ENCODE data around the gene PTHLH.

The PTHLH gene

DNA sequence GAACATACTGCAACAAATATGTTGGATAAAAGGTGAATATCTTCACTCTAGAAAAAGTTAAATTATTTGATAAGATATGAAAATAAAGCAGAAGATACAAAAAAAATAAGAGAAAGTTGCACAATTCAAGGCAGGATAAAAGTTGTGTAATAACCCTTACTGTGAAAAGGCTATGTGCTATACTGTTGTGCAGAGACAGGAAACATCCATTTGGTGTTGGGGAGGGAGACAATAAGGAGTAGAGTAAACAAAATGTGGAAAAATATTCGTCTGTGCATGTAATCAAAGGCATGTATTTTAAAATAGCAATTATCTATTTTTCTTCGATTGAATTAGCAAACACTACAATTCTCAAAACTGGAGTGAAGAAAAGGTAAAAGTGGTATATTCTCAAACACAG lies 34.8 kb downstream of the PTHLH start:
- DNase-seq (ENCODE audit: low read depth) = no peak

DNA sequence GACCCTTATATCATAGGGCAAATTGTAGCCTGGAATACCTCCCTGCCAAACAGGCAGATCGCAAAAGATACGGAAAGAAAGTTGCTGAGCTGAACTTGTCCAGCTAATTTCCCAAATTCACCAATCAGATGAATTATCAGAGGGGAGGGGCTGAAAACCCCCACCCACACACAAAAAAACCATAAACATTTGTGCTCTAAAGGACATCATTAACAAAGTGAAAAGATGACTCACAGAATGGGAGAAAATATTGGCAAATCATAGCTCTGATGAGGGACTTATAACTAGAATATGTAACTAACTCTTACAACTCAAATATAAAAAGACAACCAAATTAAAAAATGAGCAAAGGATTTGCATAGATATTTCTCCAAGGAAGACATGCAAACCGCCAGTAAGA lies 36.3 kb downstream of the PTHLH start:
- DNase-seq (ENCODE audit: low read depth) = no peak

DNA sequence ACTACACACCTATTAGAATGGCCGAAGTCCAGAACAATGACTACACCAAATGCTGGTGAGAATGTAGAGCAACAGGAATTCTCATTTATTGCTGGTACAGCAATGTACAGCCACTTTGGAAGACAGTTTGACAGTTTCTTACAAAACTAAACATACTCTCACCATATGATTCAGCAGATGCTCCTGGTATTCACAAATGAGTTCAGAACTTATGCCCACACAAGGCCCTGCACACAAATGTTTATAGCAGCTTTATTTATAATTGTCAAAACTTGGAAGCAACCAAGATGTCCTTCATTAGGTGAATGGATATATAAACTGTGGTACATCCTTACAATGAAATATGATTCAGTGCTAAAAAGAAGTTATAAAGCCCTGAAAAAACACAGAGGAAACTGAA lies 38.3 kb downstream of the PTHLH start:
- DNase-seq (ENCODE audit: low read depth) = no peak

DNA sequence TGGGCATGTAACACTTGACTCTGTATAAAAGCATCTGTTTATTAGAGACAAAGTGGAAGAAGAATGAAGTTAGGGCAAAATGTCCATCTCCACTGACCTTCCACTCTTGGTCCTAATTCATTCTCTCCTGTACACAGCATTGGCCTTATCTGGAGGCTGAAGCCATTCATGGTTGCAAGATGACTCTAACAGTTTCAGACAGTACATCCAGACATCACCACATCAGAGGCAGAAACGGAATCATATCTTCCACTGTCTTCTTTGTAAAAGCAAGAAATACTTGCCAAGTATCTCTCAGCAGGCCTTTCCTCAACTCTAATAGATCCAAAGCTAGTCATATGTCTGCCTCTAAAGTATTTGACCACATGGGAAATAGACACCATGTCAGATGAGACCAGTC lies 41.1 kb downstream of the PTHLH start:
- no peak for DNase-seq (ENCODE audit: low read depth)

DNA sequence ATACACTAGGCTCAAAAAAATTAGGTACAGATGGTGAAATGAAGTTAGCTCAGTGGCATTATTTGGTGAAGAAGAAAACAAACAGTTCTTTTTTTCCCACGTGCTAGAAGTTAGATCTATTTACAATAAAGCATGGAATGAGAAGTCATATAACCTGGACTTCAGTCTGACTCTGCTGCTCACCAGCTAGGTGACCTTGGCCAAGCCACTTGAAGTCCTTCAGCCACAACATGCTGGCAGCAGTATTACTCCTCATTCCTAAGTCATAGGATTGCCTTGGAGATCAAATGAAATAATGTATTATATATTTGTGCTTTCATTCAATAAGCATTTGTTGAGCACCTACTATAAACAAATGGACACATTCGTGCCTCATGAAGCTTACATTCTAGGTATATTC lies 45.2 kb downstream of the PTHLH start:
- no peak for DNase-seq (ENCODE audit: low read depth)

DNA sequence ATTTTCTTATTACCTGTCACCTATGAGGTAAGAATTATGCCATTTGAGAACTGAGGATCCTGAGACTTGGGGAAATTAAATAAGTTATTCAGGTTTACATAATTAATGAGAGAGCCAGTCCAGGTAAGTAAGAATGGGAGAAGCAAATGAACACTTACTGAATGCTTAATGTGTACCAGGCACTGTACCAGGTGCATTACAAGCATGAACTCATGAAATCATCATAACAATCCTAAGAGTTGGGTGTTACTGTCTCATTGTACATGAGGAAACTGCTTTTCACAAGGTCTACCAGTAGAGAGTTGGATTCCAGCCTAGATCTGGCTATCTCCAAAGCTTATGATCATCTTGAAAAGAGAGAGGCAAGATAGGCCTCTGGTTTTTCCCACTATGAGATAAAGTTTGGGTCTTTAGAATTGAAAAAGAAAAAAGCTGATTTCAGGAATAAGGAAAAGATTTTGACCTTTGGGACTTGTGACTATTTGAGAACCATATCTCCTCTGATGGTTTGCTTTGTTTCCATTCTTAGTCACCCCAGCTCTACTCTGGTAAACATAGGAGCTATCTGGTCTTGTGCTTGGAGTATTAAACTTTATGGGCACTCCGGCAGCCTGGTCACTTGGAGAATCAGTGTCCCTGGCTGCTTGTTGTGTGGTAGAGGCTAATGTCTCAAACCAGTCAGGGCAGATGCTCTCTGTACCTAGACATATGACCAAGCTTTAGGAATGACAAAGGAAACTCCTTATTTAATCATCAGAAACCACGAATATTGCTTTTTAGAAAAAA lies 48.0 kb downstream of the PTHLH start:
- no peak for DNase-seq (ENCODE audit: low read depth)

DNA sequence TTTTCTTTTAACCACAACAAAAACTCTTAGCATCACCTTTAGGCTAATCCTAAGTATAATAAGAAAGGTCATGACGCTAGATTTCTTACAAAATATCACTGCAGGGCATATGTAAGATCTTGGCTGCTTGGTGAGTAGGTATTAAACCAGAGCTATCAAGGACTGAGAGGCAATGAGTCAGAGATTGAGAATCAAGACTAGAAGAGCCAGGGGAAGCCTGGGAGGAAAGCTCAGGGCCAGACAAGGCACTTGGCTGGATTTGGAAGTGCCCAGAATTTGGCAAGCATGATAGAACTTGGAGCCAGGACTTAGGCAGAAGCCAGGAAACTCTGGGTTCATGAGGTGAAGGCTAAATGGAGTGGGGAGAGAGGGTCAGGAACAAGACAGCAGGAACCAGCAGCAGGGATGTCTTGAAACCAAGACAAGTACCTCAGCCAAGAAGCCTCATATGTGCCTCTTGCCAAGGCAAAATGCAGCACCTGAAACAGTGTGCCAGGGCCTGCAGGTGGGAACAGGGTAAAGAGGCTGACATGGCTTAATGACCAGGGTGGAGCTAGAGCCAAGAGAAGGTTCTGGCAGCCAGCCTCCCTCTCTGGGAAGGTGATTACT lies 49.9 kb downstream of the PTHLH start:
- no peak for DNase-seq (ENCODE audit: low read depth)

DNA sequence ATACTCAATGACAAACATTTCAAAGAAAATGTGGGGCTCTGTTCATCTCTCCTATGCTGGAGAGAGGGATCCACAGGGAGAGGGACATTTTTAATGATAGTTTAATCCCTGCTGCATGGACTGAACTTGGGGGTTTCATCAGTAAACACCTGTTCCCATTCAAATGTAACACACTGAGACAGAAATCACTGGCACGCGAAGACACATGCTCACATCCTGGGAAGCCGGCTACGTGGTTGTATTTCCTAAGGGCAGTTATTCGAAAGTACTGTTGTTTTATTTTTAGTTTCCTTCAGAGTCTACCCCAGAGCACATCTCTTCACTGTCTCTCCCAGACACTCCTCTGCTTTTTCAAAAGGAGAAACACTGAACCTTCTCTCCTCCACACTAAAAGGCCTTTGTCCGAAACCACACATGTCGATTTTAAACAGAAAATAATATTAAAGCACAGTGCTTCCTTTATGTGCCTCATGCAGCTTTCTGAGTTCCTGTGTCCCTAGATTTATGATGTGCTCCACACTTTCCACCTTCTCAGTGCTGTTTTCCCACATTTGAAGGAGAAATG lies 52.8 kb downstream of the PTHLH start:
- DNase-seq (ENCODE audit: low read depth) = no peak

DNA sequence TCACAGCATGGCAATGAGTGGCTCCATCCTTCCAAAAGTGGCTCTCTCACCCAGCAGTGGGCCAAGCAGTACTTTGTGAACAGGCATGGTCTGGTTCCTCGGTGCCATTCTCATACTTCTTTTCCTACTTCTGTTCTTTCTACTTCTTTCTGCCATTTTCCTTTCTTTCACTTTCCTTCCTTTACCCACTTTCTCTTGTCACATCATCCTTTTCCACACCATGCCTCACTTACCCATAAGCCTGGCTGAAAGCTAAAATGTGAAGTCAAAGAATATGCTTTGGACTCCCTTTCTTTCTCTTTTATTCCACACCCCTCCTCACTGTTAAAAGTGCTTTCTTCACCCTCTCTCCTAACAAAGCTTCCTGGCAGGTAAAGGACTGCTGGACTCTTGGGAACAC lies 57.0 kb downstream of the PTHLH start:
- DNase-seq (ENCODE audit: low read depth) = no peak

DNA sequence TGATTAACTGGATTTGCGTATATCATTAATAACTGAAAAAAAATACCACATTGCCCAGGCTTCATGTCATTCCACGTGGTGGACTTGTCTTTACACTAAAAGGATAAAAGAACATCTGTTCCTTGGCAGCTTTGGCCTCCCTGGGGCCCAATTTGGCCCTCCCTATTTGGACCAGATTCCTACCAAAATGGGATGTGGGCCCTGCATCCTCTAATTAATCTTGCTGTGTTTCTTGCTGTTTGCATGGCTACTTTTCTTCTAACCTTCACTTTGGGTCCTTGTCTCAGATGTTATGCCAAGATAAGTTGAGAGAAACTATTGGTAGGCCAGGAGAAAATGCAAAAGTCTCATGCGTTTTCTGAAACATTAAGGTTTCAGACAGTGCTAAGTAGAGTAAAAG lies 57.5 kb downstream of the PTHLH start:
- no peak for DNase-seq (ENCODE audit: low read depth)

DNA sequence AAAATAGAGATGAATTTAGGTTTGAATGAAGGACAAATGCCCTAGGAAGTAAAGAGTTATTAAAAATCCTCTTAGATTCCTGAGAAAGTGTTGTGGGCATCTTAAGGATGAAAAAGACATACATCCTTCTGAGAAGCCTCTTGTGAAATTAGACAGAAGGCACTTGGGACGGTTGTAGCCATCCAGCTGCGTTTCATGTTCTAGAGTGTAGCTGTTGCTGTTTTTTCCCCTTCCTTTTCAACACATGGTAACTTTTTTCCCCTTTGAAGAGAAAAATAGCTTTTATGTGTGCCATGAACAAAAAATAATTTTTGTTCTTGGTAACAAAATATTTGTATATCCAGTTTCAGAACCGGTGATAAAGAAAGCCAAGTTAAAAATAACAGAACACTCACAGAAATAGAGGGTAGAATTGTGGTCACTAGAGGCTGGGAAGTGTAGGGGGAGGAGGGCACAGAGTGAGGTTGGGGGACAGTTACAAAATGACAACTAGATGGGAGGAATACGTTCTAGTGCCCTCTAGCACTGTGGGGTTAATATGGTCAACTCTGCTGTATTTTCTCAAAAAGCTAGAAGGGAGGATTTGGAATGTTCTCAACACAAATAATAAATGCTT lies 58.4 kb downstream of the PTHLH start:
- no peak for DNase-seq (ENCODE audit: low read depth)

DNA sequence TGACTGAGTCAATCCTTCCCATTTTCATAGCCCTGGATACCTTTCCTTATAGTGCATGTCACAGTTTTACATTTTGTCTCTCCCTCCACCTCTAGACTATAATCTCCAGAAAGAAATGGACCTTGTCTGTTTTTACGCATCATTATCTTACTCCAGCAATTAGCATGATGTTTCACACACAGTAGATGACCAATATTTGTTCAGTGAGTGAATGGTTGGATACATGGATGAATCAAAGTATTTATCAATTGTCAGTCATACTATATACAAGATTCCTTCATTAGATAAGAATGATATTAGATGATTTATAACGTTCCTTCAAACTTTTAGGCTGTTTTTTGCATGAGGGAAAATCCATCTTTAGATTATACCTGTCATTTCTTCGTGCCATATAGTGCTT lies 61.1 kb downstream of the PTHLH start:
- no peak for DNase-seq (ENCODE audit: low read depth)
